ENCODE data around the gene TSPOAP1.

The TSPOAP1 gene

GRCh38 chr17:58360296-58361063 lies 31.9 kb upstream of the TSPOAP1 start:
- no peaks in the 10 kb centered on the region for H3K9me3 ChIP-seq
- TF ChIP-seq CTCF (IDR thresholded peaks at IDR 0.05) = no peak
- no peaks in the 10 kb centered on the region for H3K27me3 ChIP-seq
- no peaks in the 10 kb centered on the region for H3K4me1 ChIP-seq (ENCODE audit: control insufficient read depth in 1 of 2, insufficient read depth in 1 of 2, low read depth in 1 of 2, low read length in 1 of 2)
- no peaks in the 10 kb centered on the region for H3K36me3 ChIP-seq
- H3K4me3 ChIP-seq (ENCODE audit: low read depth in 1 of 2, low read length in 1 of 2) = no peak overlapping the region
- no peak overlapping the region for H3K27ac ChIP-seq

- Histone ChIP-seq H3K27me3 (no peaks in the 10 kb centered on the region), H3K4me3 (ENCODE audit: low read depth in 1 of 2, low read length in 1 of 2) (no peak overlapping the region), H3K27ac (no peak overlapping the region), H3K36me3 (no peaks in the 10 kb centered on the region), H3K4me1 (ENCODE audit: control insufficient read depth in 1 of 2, insufficient read depth in 1 of 2, low read depth in 1 of 2, low read length in 1 of 2) (no peaks in the 10 kb centered on the region), H3K9me3 (no peaks in the 10 kb centered on the region)
- no peak for TF ChIP-seq CTCF (IDR thresholded peaks at IDR 0.05)
Measured at GRCh38 chr17:58358408-58359172, 30.0 kb upstream of the TSPOAP1 start.

DNA sequence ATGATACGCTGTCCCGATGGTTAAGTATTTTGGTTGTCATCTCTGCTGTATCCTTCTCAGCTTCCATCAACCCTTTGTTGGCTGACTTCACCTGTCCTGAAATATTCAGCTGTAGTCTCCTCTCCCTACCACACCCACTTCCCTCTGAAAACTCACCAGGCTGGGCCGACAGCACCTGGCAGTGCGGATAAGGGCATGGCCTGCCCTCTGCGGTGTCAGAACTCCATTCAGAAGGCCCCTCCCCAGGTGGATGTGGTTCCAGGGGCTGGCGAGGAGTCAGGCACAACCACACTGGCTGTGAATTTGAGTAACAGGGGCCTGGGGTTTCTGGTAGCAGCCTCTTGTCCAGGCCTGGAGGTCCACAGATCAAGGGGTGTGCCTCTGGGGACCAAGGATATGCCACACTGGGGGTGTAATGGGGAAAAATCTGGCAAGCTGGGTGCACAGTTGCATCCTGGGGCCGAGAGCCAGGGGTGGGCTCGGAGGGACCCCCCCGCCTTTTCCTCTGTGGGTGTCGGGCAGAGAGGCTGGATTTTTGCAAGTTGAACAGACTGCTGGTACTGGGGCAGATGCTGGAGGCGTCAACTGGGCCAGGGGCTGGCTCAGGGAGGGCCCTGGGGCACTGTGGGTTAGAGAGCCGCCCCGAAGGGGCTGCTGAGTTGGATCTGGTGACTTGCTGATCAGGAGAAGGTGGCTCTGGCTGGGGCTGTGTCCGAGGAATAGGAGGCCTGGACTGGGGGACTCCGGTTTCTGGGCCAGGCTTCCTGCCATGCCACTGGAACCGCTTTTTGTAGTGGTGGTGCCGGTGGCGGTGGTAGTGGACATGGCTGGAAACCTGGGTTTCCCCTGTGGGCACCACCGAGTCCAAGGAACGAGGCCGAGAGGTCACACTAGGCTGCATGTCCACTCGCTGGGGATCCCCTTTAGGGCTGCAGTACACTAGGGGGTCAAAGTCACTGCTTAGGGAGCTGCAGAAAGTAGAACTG lies 29.0 kb upstream of the TSPOAP1 start:
- Histone ChIP-seq H3K27ac (no peak overlapping the region), H3K9me3 (no peaks in the 10 kb centered on the region), H3K4me1 (ENCODE audit: control insufficient read depth in 1 of 2, insufficient read depth in 1 of 2, low read depth in 1 of 2, low read length in 1 of 2) (peaks cover 9% of the 10 kb centered on the region in 2 experiments), H3K36me3 (no peaks in the 10 kb centered on the region), H3K4me3 (ENCODE audit: low read depth in 1 of 2, low read length in 1 of 2) (no peak overlapping the region), H3K27me3 (no peaks in the 10 kb centered on the region)
- TF ChIP-seq CTCF (IDR thresholded peaks at IDR 0.05) = no peak

DNA sequence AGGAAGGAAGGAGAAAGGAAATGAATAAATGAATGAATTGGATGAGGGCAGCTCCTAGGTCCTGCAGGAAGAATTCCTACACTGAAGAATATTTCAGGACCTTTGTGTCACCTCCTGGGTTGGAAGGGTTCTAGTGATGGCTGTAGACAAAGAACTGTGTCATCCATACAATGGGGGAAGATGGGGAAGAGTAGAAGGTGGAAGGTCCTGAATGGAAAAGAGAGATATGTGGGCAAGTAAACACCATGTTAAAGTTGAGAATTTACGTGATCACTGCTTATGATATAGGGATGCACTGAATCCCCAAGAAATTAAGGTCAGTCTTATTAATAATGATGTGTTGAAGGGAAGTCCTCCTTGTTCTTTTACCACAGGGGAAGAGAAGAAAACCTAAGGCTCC lies 27.6 kb upstream of the TSPOAP1 start:
- no peaks in the 10 kb centered on the region for H3K9me3 ChIP-seq
- no peak overlapping the region for H3K4me3 ChIP-seq (ENCODE audit: low read depth in 1 of 2, low read length in 1 of 2)
- H3K27me3 ChIP-seq = no peaks in the 10 kb centered on the region
- peaks cover 17 to 19% of the 10 kb centered on the region in 2 experiments for H3K4me1 ChIP-seq (ENCODE audit: control insufficient read depth in 1 of 2, insufficient read depth in 1 of 2, low read depth in 1 of 2, low read length in 1 of 2)
- no peak for TF ChIP-seq CTCF (IDR thresholded peaks at IDR 0.05)
- H3K27ac ChIP-seq = no peak overlapping the region
- no peaks in the 10 kb centered on the region for H3K36me3 ChIP-seq

- Histone ChIP-seq H3K4me1 (ENCODE audit: control insufficient read depth in 1 of 2, insufficient read depth in 1 of 2, low read depth in 1 of 2, low read length in 1 of 2) (peaks cover 32 to 34% of the 10 kb centered on the region in 2 experiments), H3K9me3 (no peaks in the 10 kb centered on the region), H3K27me3 (no peaks in the 10 kb centered on the region), H3K27ac (no peak overlapping the region), H3K4me3 (ENCODE audit: low read depth in 1 of 2, low read length in 1 of 2) (no peak overlapping the region), H3K36me3 (peaks cover 15% of the 10 kb centered on the region)
- TF ChIP-seq CTCF (IDR thresholded peaks at IDR 0.05) = no peak
Measured at GRCh38 chr17:58354541-58355216, 26.1 kb upstream of the TSPOAP1 start.
